Stimulated activated naive CD4-positive, alpha-beta T cell (primary cell): ENCODE data around the gene TAF8.

ENCODE experiments used
- DNase-seq, 6 experiments: peaks; one replicate each; lab custom pipeline; 2025; lab: John Stamatoyannopoulos, UW

The TAF8 gene

GRCh38 chr6:42125663-42126062, 75.3 kb downstream of the TAF8 start:
- no peak for DNase-seq

GRCh38 chr6:42128460-42129359, 78.4 kb downstream of the TAF8 start:
- DNase-seq: no peak

GRCh38 chr6:42129360-42129676, 79.0 kb downstream of the TAF8 start:
- no peak for DNase-seq

GRCh38 chr6:42131531-42131930, 81.2 kb downstream of the TAF8 start:
- DNase-seq: no peak

GRCh38 chr6:42133926-42134325, 83.6 kb downstream of the TAF8 start:
- no peak for DNase-seq

- DNase-seq: no peak
Observed at GRCh38 chr6:42135161-42135560, 84.8 kb downstream of the TAF8 start.

GRCh38 chr6:42135722-42136121, 85.4 kb downstream of the TAF8 start:
- DNase-seq: no peak

GRCh38 chr6:42136508-42137193, 86.3 kb downstream of the TAF8 start:
- no peak for DNase-seq
